Measurements from ENCODE around the gene MID1IP1.

MID1IP1 gene

DNA sequence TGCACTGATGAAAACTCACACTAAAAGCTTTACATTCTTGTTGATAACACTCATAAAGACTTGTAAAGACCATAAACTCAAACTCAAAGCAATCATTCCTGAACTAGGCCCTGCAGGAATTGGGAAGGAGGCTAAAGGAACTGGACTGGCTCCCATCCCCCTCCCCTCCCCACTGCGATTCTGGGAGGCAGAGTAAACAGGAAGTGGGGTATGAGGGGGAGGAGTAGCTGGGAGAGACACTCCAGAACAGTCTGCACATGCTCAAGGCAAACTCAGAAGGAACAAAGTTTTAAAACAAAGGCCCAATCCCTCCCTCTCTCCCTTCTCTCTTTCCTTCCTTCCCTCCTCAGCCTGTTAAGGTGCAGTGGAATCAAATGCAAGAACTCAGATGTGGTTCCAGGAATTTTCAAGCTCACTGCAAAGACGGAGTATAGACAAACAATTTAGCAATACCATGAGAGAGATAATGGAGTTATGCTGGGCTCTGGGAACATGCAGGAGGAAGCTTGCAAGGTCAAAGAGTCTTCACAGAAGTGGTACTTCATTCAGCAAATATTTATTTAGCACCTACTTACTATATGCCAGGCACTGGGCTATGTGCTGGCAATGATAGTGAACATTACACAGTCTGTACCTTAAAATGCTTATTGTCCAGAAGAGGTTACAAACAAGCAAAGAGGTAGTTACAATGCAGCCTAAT is 15.9 kb downstream of the MID1IP1 start:
- TF ChIP-seq, protein P1, sequence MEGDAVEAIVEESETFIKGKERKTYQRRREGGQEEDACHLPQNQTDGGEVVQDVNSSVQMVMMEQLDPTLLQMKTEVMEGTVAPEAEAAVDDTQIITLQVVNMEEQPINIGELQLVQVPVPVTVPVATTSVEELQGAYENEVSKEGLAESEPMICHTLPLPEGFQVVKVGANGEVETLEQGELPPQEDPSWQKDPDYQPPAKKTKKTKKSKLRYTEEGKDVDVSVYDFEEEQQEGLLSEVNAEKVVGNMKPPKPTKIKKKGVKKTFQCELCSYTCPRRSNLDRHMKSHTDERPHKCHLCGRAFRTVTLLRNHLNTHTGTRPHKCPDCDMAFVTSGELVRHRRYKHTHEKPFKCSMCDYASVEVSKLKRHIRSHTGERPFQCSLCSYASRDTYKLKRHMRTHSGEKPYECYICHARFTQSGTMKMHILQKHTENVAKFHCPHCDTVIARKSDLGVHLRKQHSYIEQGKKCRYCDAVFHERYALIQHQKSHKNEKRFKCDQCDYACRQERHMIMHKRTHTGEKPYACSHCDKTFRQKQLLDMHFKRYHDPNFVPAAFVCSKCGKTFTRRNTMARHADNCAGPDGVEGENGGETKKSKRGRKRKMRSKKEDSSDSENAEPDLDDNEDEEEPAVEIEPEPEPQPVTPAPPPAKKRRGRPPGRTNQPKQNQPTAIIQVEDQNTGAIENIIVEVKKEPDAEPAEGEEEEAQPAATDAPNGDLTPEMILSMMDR (IDR thresholded peaks at IDR 0.05; ENCODE audit: low read length, missing control alignments), result no peak
- DNase-seq (ENCODE audit: low read depth), result peak; percentile 73
- no peak overlapping the region for H3K4me3 ChIP-seq (replicated peaks; ENCODE audit: low read depth, low read length)

DNA sequence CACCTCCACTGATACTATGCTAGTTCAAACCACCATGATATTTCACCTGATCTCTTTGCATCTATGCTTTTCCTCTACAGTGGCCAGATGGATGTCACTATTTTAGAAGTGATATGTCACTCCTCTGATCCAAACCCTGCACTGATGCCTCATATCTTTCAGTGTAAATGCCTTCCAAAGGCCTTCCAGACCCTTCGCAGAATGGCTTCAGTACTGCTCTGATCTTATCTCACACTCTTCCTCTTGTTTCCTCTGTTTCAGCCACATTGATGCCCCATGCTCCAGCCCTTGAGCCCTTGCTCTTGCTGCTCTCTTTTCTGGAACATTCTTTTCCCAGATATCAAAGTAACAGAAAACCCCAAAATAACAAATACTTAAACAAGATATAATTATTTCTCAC is 17.9 kb downstream of the MID1IP1 start:
- H3K4me3 ChIP-seq (replicated peaks; ENCODE audit: low read depth, low read length), result no peak overlapping the region
- no peak for DNase-seq (ENCODE audit: low read depth)
- TF ChIP-seq, protein P1 (IDR thresholded peaks at IDR 0.05; ENCODE audit: low read length, missing control alignments), result no peak

DNA sequence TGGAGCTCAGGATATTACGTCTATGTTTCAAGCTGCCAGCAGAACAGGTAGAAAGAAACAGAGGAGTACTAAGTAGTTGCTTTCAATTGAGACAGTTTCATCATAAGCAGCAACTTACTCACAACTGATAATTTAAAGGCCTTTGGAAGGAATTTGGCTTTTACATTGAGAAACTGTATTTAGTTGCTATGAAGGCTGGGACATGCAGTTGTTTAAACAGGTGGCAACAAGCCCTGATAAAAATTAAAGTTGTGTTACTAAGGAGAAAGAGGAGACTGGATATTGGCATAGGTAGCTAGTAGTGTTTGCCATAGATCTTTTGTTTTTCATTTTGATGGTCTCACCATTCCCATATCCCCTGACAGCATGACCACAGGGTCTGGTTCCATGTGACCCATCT is 18.4 kb downstream of the MID1IP1 start:
- no peak overlapping the region for H3K4me3 ChIP-seq (replicated peaks; ENCODE audit: low read depth, low read length)
- no peak for DNase-seq (ENCODE audit: low read depth)
- TF ChIP-seq, protein P1 (IDR thresholded peaks at IDR 0.05; ENCODE audit: low read length, missing control alignments), result no peak

DNA sequence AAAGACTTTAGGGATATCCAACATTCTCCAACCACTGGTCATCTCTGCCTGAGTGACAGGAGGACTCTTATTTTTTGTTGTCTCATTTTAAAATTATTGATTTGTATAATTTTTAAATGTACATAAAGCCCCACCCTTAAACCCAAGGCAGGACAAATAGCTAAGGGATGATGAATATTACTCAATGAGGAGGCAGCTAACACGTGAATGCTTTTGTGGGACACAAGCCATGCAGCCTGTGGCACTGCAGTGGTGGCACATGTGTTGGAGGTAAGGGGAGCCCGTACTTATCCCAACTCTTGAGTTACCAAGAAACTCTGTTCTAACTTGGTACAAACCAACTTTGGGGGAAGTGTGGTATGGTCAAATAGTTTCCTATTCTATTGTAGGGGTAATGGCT is 19.5 kb downstream of the MID1IP1 start:
- DNase-seq (ENCODE audit: low read depth), result no peak
- H3K4me3 ChIP-seq (replicated peaks; ENCODE audit: low read depth, low read length), result no peak overlapping the region
- TF ChIP-seq, protein P1 (IDR thresholded peaks at IDR 0.05; ENCODE audit: low read length, missing control alignments), result no peak

DNA sequence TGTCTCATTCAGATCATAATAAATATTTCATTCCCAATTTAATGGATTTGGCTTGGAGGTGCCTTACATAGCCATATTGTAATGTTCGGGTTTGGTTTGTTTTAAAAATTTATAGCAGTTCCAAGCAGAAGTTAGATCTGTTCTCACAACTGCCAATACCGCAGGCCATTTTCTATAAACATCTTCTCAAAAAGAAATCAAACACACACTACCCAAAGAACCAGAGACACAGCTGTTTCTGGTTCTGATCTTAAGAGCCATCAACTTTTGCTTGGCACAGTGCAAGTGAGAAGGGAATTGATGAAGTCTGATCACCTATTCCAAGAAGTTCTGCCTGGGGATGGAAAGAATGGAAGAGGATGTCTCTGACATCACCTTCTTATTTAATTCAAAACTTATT is 22.9 kb downstream of the MID1IP1 start:
- no peak overlapping the region for H3K4me3 ChIP-seq (replicated peaks; ENCODE audit: low read depth, low read length)
- TF ChIP-seq, protein P1 (IDR thresholded peaks at IDR 0.05; ENCODE audit: low read length, missing control alignments), result no peak
- DNase-seq (ENCODE audit: low read depth), result no peak

DNA sequence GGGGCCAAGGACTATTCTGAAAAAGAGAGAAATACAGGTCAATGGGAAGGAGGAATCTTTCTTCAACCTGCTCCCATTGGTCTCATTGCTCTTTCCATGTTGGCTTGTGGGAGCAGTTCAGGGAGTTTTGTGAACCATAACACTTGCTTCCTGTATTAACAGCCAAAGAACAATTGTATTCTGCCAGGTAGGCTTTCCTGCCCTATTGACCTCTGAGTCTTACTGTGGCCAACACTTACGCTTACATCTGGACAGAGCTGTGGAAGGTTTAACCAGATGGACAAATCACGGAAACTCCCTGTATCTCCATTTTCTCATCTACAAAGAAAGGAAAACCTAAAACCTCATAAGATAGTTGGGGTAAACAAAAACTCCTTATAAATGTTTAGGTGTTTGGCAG is 30.7 kb downstream of the MID1IP1 start:
- no peak for DNase-seq (ENCODE audit: low read depth)
- TF ChIP-seq, protein P1 (IDR thresholded peaks at IDR 0.05; ENCODE audit: low read length, missing control alignments), result no peak
- no peak overlapping the region for H3K4me3 ChIP-seq (replicated peaks; ENCODE audit: low read depth, low read length)

DNA sequence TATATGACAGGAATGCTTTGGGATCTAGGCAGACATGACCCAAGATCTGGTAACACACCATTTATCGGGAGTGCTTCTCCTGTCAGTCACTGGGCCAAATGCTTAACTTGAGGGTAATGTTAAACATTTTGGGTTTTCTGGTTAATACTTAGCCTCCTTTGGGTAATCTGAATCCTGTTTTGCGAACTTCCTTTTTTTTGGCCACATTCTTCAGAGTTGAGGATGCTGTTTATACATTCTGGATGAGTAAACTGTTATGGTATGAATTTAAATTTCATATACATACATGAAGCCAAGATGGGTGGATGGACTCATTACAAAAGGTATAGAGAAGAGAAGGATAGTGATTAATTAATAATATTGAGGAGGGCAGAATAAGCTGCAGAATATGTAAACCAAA is 36.1 kb downstream of the MID1IP1 start:
- TF ChIP-seq, protein P1 (IDR thresholded peaks at IDR 0.05; ENCODE audit: low read length, missing control alignments), result no peak
- H3K4me3 ChIP-seq (replicated peaks; ENCODE audit: low read depth, low read length), result no peak overlapping the region
- no peak for DNase-seq (ENCODE audit: low read depth)

Measured in fibroblast of pulmonary artery (primary cell).